Measurements from ENCODE around the gene ZBED2.

Gene ZBED2

DNA sequence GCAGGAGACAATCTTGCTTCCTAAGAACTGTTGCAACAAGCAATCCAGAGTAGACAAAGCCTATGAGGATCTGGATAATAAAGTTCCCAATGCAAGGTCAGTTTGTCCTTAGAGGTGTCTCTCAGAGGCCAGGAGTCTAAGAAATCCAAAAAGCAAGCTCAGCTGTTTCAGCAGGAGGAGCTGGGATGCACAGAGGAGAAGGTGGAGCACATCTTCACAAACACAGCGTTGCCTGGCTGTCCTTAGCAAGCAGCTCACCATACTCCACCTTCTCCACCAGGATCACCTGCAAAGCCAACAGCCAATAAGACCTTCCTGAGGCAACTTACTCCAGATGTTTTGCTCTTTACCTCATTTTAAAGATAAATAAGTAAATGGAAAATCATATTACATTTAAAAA lies 365 bp downstream of the ZBED2 start:
- DNase-seq (no peak), ATAC-seq (replicated peaks) (peak; percentile 41 to 47)
- Mint-ChIP-seq H3K36me3 (peaks cover 16 to 22% of the 10 kb centered on the region in 2 donors), H3K27me3 (no peaks in the 10 kb centered on the region), H3K4me1 (peaks cover 23 to 47% of the 10 kb centered on the region in 2 donors), H3K27ac (peak overlapping the region; percentile 91), H3K4me3 (peak overlapping the region; percentile 77 to 82), H3K9me3 (peaks cover 2 to 5% of the 10 kb centered on the region in 2 donors)

- ATAC-seq (replicated peaks) (peak; percentile 84 to 85), DNase-seq (peak; percentile 45)
- H3K9me3 Mint-ChIP-seq, result peaks cover 2 to 5% of the 10 kb centered on the region in 2 donors
- peaks cover 16 to 22% of the 10 kb centered on the region in 2 donors for H3K36me3 Mint-ChIP-seq
- H3K4me1 Mint-ChIP-seq, result peaks cover 23 to 52% of the 10 kb centered on the region in 2 donors
- peak overlapping the region; percentile 77 to 82 for H3K4me3 Mint-ChIP-seq
- peak overlapping the region; percentile 88 for H3K27ac Mint-ChIP-seq
- H3K27me3 Mint-ChIP-seq, result no peaks in the 10 kb centered on the region
Measured at GRCh38 chr3:111594205-111594604, 941 bp downstream of the ZBED2 start.

DNA sequence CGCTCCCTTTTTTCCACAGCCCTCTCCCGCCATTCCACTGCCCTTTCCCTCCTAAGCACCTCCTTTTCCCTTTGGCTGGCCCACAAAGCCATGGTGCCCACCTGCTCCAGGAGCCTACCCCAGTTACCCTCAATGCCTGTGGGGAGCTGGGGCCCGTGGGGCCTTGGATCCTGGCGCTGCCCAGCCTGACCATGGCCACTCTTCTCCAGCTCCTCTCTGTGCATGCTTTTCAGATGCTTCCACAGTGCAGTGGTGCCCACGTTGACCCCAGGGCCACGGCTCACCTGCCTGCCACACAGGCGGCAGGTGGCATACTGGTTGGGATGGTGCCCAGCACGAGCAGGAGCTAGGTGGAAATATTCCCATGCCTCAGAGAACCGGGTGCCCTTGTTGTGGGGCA lies 1.5 kb downstream of the ZBED2 start:
- Mint-ChIP-seq H3K27ac (peak overlapping the region; percentile 88), H3K4me1 (peaks cover 23 to 52% of the 10 kb centered on the region in 2 donors), H3K4me3 (peak overlapping the region; percentile 77 to 82), H3K27me3 (no peaks in the 10 kb centered on the region), H3K9me3 (peaks cover 2 to 5% of the 10 kb centered on the region in 2 donors), H3K36me3 (peaks cover 16 to 22% of the 10 kb centered on the region in 2 donors)
- no peak for DNase-seq
- ATAC-seq (replicated peaks), result no peak

- Mint-ChIP-seq H3K4me3 (peak overlapping the region; percentile 77 to 82), H3K36me3 (peaks cover 22 to 25% of the 10 kb centered on the region in 2 donors), H3K4me1 (peaks cover 23 to 59% of the 10 kb centered on the region in 2 donors), H3K27ac (peak overlapping the region; percentile 88), H3K9me3 (peaks cover 2 to 5% of the 10 kb centered on the region in 2 donors), H3K27me3 (no peaks in the 10 kb centered on the region)
- DNase-seq, result no peak
- ATAC-seq (replicated peaks), result no peak
Measured at GRCh38 chr3:111592936-111593335, 2.2 kb downstream of the ZBED2 start.

DNA sequence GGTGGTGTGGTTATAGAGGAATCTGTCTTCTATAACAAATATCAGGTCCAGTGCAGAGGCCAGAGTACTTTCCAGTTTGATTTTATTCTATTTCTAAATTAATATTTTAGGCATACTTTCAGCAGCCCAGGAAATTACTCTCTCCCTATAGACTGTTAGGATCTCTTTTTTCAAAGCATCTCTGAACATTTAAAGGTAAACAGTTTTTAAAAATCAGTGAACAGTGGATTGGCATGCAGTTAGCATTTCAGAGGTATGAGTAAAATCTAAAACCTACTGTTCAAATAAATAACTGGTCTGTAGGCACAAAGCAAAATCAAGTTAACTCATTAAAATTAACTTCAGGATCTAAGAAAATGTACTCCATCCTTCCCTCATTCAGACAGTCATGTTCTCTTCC lies 3.0 kb downstream of the ZBED2 start:
- ATAC-seq (replicated peaks), result no peak
- H3K36me3 Mint-ChIP-seq, result peaks cover 27 to 30% of the 10 kb centered on the region in 2 donors
- H3K4me1 Mint-ChIP-seq, result peaks cover 23 to 61% of the 10 kb centered on the region in 2 donors
- no peaks in the 10 kb centered on the region for H3K27me3 Mint-ChIP-seq
- no peak for DNase-seq
- H3K9me3 Mint-ChIP-seq, result peaks cover 2 to 5% of the 10 kb centered on the region in 2 donors
- no peak overlapping the region for H3K27ac Mint-ChIP-seq
- H3K4me3 Mint-ChIP-seq, result peak overlapping the region; percentile 68 to 82

GRCh38 chr3:111591555-111591954 lies 3.6 kb downstream of the ZBED2 start:
- no peaks in the 10 kb centered on the region for H3K27me3 Mint-ChIP-seq
- DNase-seq (no peak), ATAC-seq (replicated peaks) (no peak)
- H3K9me3 Mint-ChIP-seq, result peaks cover 5 to 8% of the 10 kb centered on the region in 2 donors
- peaks cover 31 to 35% of the 10 kb centered on the region in 2 donors for H3K36me3 Mint-ChIP-seq
- H3K27ac Mint-ChIP-seq, result no peak overlapping the region
- peak overlapping the region in 1 of 2 donors; percentile 41 for H3K4me3 Mint-ChIP-seq
- peaks cover 23 to 65% of the 10 kb centered on the region in 2 donors for H3K4me1 Mint-ChIP-seq

DNA sequence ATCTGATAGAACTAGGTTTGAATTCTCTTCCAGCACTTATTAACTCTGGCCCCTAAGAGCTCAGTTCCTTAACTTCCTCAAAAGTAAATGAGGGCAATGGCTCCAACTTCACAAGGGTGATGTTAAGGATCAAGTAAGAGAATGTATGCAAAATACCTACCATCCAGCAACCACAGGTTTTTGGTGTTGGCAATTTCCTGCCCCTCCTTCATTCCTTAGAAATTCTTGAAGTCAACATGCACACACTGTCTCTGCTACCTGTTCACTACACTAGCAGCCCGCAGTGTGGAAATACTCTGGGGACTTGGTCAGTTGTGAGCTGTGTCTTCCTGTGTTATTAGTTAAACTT lies 5.0 kb downstream of the ZBED2 start:
- no peak for ATAC-seq (replicated peaks)
- DNase-seq, result no peak
- Mint-ChIP-seq H3K4me3 (no peak overlapping the region), H3K36me3 (peaks cover 29 to 32% of the 10 kb centered on the region in 2 donors), H3K27ac (no peak overlapping the region), H3K27me3 (no peaks in the 10 kb centered on the region), H3K9me3 (peaks cover 3 to 12% of the 10 kb centered on the region in 2 donors), H3K4me1 (peaks cover 18 to 55% of the 10 kb centered on the region in 2 donors)

DNA sequence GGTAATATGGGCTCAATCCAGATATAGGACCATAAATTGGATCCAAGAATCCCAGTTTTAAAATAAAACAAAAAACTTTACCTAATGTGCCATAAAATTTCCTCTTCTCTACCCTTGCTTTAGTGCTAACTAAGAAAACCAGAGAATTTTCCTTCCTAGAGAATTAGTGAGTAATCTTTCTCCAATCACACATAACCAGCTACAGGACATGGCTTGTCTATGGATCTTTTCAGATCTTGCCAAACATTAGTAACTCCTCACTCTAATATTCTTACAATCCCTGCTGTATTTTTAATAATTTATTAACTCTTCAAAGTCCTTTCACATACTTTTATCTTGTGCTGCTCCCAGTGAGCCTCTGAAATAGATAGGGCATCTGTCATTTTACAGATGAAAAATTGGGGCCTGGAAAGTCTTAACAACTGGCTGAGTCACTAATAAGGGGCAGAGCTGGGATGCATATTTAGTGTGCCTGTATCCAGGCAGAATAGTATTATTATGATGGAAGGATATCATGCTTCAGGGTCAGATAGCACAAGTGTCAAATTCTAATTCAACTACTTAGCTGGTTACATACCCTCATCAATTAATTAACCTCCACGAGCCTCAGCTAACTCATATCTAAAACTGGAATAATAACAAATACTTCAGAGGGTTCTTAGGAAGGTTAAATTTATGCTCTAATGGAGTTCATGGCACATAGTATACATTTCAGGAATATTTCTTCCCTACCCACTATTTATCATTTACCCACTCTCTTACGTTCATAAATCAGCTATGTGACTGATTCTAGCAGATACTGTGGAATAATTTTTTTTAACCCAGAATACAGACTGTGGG lies 5.6 kb downstream of the ZBED2 start:
- peaks cover 5 to 12% of the 10 kb centered on the region in 2 donors for H3K9me3 Mint-ChIP-seq
- peaks cover 31 to 36% of the 10 kb centered on the region in 2 donors for H3K36me3 Mint-ChIP-seq
- H3K4me3 Mint-ChIP-seq, result no peak overlapping the region
- no peaks in the 10 kb centered on the region for H3K27me3 Mint-ChIP-seq
- no peak for ATAC-seq (replicated peaks)
- peaks cover 18 to 49% of the 10 kb centered on the region in 2 donors for H3K4me1 Mint-ChIP-seq
- H3K27ac Mint-ChIP-seq, result no peak overlapping the region
- DNase-seq, result no peak

DNA sequence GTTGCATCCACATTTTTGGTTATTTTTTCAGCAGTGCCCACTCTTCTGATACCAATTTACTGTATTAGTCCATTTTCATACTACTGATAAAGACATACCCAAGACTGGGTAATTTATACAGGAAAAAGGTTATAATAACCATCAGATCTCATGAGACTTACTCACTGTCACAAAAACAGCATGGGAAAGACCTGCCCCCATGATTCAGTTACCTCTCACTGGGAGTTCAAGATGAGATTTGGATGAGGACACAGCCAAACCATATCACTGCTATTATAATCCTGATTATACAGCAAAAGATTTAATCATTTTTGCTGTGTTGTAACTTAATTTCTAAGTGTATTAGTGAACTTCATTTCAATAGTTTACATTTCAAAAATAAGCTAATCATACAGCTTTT lies 6.6 kb downstream of the ZBED2 start:
- H3K4me3 Mint-ChIP-seq, result no peak overlapping the region
- H3K27me3 Mint-ChIP-seq, result no peaks in the 10 kb centered on the region
- DNase-seq, result no peak
- H3K4me1 Mint-ChIP-seq, result peaks cover 11 to 39% of the 10 kb centered on the region in 2 donors
- H3K27ac Mint-ChIP-seq, result no peak overlapping the region
- H3K36me3 Mint-ChIP-seq, result peaks cover 28 to 29% of the 10 kb centered on the region in 2 donors
- H3K9me3 Mint-ChIP-seq, result peaks cover 5 to 7% of the 10 kb centered on the region in 2 donors
- no peak for ATAC-seq (replicated peaks)

DNA sequence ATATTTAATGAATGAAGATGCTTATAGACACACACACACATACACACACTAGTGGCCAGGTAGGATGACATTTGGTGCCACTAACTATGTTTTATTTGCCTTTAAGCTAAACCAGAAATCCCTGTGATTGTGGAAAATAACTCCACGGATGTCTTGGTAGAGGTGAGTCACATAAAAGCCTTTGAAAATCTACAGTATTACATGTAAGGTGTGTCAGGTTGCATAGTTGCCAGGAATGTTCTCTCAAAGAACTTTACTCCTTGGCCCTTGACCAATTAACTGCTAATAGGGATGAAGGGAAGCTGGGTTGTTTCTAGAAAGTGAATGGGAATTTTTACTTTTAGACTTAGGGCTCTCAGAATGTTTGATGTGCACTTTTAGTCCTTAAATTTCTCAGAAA lies 9.9 kb downstream of the ZBED2 start:
- H3K4me1 Mint-ChIP-seq, result peaks cover 7 to 35% of the 10 kb centered on the region in 2 donors
- DNase-seq, result no peak
- H3K9me3 Mint-ChIP-seq, result peaks cover 7% of the 10 kb centered on the region in 2 donors
- ATAC-seq (replicated peaks), result no peak
- no peaks in the 10 kb centered on the region for H3K27me3 Mint-ChIP-seq
- H3K27ac Mint-ChIP-seq, result no peak overlapping the region
- peaks cover 24 to 28% of the 10 kb centered on the region in 2 donors for H3K36me3 Mint-ChIP-seq
- H3K4me3 Mint-ChIP-seq, result no peak overlapping the region

DNA sequence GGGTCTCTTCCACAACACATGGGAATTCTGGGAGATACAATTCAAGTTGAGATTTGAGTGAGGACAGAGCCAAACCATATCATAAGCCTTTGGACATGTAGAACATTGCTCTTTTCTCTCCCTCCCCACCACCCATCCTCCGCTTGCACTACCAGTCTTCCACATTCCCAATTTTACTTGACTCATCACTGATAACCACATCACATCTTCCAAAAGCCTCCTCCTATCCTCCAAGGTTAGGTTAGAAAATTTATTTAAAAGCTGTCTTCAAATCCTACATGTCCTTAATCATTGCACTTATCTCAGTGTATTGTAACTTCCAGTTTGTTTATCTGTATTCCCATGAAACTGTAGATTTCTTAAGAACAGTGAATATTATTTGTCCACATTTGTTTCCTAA lies 10.4 kb downstream of the ZBED2 start:
- H3K27ac Mint-ChIP-seq, result no peak overlapping the region
- H3K4me1 Mint-ChIP-seq, result peaks cover 10 to 35% of the 10 kb centered on the region in 2 donors
- no peak for DNase-seq
- no peak for ATAC-seq (replicated peaks)
- H3K4me3 Mint-ChIP-seq, result no peak overlapping the region
- no peaks in the 10 kb centered on the region for H3K27me3 Mint-ChIP-seq
- H3K36me3 Mint-ChIP-seq, result peaks cover 24 to 28% of the 10 kb centered on the region in 2 donors
- H3K9me3 Mint-ChIP-seq, result peaks cover 7% of the 10 kb centered on the region in 2 donors

DNA sequence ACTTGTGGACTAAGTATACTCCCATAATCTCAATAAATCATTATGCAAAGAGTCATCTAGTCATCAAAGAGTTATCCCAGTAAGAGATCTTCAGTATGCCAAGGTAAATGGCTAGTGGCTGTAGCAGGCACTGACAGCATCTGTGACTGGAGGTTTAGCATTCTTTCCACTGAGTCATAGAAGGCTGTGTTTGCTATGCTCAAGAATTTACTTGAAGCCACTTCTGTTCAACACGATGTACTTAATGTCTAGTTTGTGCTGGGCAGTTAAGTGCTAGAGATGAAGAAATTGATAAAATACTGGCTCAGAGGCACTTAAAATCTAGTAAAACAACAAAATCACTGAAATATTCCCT lies 13.0 kb downstream of the ZBED2 start:
- H3K9me3 Mint-ChIP-seq, result peaks cover 7% of the 10 kb centered on the region in 2 donors
- H3K27me3 Mint-ChIP-seq, result no peaks in the 10 kb centered on the region
- no peak overlapping the region for H3K4me3 Mint-ChIP-seq
- DNase-seq, result no peak
- peaks cover 15 to 20% of the 10 kb centered on the region in 2 donors for H3K36me3 Mint-ChIP-seq
- H3K4me1 Mint-ChIP-seq, result peaks cover 25 to 45% of the 10 kb centered on the region in 2 donors
- ATAC-seq (replicated peaks), result no peak
- H3K27ac Mint-ChIP-seq, result no peak overlapping the region

DNA sequence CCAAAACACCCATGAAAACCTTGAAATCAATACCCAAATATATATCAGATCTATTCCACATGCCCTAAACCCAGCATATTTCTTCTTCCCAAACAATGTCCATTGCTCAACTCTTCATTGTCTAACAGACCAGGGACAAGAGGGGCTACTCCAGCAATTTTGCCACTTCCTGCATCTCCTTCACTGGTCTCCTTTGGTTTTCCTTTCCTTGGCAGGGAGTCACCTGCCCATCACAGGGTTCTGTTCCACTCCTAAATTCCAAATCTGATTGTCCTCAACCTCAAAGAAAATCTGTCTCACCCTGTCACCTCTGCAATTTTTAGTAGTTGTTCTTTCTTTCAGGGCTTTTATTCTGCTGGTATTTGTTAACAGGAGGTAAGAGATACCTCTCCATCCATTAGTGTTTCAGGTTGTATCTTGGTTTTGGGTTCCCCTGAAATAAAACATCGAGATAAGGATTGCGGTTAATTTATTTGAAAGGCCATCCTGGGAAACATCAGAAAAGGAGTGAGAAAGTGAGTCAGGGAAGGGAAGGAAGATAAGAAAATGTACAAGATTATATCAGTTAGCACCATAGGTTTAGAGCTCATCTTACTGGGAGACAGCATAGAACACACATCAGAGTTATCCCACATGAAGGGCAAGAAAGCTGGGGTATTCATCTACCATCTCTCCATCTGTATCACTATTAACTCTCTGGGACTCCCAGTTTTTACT lies 13.6 kb downstream of the ZBED2 start:
- Mint-ChIP-seq H3K4me3 (no peak overlapping the region), H3K27ac (no peak overlapping the region), H3K27me3 (no peaks in the 10 kb centered on the region), H3K36me3 (peaks cover 11 to 16% of the 10 kb centered on the region in 2 donors), H3K4me1 (peaks cover 25 to 41% of the 10 kb centered on the region in 2 donors), H3K9me3 (peaks cover 4% of the 10 kb centered on the region in 2 donors)
- DNase-seq, result no peak
- ATAC-seq (replicated peaks), result no peak

DNA sequence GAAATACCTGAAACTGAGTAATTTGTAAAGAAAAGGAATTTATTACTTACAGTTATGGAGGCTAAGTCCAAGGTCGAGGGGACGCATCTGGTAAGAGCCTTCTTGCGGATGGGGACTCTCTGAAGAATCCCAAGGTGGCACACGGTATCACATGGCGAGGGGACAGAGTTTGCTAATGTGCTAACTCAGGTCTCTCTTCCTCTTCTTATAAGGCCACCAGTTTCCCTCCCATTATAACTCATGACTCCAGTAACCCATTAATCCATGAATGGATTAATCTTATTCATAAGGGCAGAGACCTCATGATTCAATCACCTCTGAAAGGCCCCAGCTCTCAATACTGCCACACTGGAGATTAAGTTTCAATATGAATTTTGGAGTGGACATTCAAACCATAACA lies 15.7 kb downstream of the ZBED2 start:
- no peak overlapping the region for H3K27ac Mint-ChIP-seq
- H3K36me3 Mint-ChIP-seq, result peaks cover 3 to 14% of the 10 kb centered on the region in 2 donors
- no peak for DNase-seq

More for the DNA sequence above, 15.7 kb downstream of the ZBED2 start:
- peak; percentile 63 to 65 for ATAC-seq (replicated peaks)
- Mint-ChIP-seq H3K4me3 (peak overlapping the region in 1 of 2 donors; percentile 35), H3K4me1 (peaks cover 22 to 39% of the 10 kb centered on the region in 2 donors), H3K27me3 (no peaks in the 10 kb centered on the region), H3K9me3 (peaks cover 0 to 2% of the 10 kb centered on the region in 2 donors)

Data from stimulated activated naive B cell treated with anti-CD40 and anti-IgM and Interleukin-4, amounts not matched to agents 10 μg/mL and 1 μg/mL and 100 μg/mL, for 72 hours (primary cell).